GM18505 (cell line): ENCODE data around the gene ADAMTS12.

Experiments
- ATAC-seq: cut with Tn5 transposase; IDR thresholded peaks from one replicate; pipeline ENCODE4 v1.9.1; 2021; ENCODE audit not compliant: unreplicated experiment
- POLR2A ChIP-seq: IDR thresholded peaks from 4 replicates; pipeline ENCODE4 v1.6.1; 2011; ENCODE audit warnings: borderline replicate concordance; ENCODE audit not compliant: insufficient read depth, insufficient read length; ENCODE audit errors: extremely low read depth

Gene ADAMTS12

GRCh38 chr5:33827018-33827707 lies 64.6 kb downstream of the ADAMTS12 start:
- no peak for ATAC-seq
- no peak for TF ChIP-seq POLR2A

- peak; percentile 74 for ATAC-seq
- TF ChIP-seq POLR2A: no peak
Observed at GRCh38 chr5:33824516-33825195, 67.1 kb downstream of the ADAMTS12 start.

- no peak for ATAC-seq
- TF ChIP-seq POLR2A: no peak
Observed at GRCh38 chr5:33817301-33817700, 74.5 kb downstream of the ADAMTS12 start.

GRCh38 chr5:33816791-33817190 lies 75.0 kb downstream of the ADAMTS12 start:
- no peak for ATAC-seq
- TF ChIP-seq POLR2A: no peak

- no peak for TF ChIP-seq POLR2A
- no peak for ATAC-seq
Observed at GRCh38 chr5:33812746-33813145, 79.0 kb downstream of the ADAMTS12 start.

- no peak for ATAC-seq
Observed at GRCh38 chr5:33810491-33811120, 81.2 kb downstream of the ADAMTS12 start.

GRCh38 chr5:33809936-33810335 lies 81.9 kb downstream of the ADAMTS12 start:
- no peak for TF ChIP-seq POLR2A
- ATAC-seq: no peak

More at GRCh38 chr5:33810491-33811120, 81.2 kb downstream of the ADAMTS12 start:
- TF ChIP-seq POLR2A: no peak

GRCh38 chr5:33808699-33809098 lies 83.1 kb downstream of the ADAMTS12 start:
- TF ChIP-seq POLR2A: no peak

GRCh38 chr5:33807771-33808170 lies 84.0 kb downstream of the ADAMTS12 start:
- ATAC-seq: no peak

More at GRCh38 chr5:33808699-33809098, 83.1 kb downstream of the ADAMTS12 start:
- ATAC-seq: no peak

GRCh38 chr5:33806738-33807442 lies 84.9 kb downstream of the ADAMTS12 start:
- no peak for TF ChIP-seq POLR2A
- ATAC-seq: no peak

More at GRCh38 chr5:33807771-33808170, 84.0 kb downstream of the ADAMTS12 start:
- no peak for TF ChIP-seq POLR2A

GRCh38 chr5:33801292-33801691 lies 90.5 kb downstream of the ADAMTS12 start:
- no peak for TF ChIP-seq POLR2A
- no peak for ATAC-seq

GRCh38 chr5:33800241-33800950 lies 91.4 kb downstream of the ADAMTS12 start:
- no peak for ATAC-seq
- TF ChIP-seq POLR2A: no peak

GRCh38 chr5:33795496-33795895 lies 96.3 kb downstream of the ADAMTS12 start:
- TF ChIP-seq POLR2A: no peak
- no peak for ATAC-seq

- ATAC-seq: no peak
- TF ChIP-seq POLR2A: no peak
Observed at GRCh38 chr5:33794550-33795181, 97.1 kb downstream of the ADAMTS12 start.
